ENCODE measurements around the gene PDZK1IP1. TPM values are rescaled to one million over a fixed set of nuclear protein-coding genes. Genes with fewer than 3 reads are reported as not detected.

PDZK1IP1 gene
- polyA plus RNA-seq, 1 donor from 2014 or later, result not detected

GRCh38 chr1:47188791-47189785 is 748 bp downstream of the PDZK1IP1 start:
- Histone ChIP-seq H3K4me3 (ENCODE audit: low read length) (no peak overlapping the region), H3F3A (ENCODE audit: insufficient read depth, low read length, poor library complexity, severe bottlenecking) (no peaks in the 10 kb centered on the region), H3K4me2 (ENCODE audit: low read length) (no peak overlapping the region), H3K9me2 (ENCODE audit: insufficient read depth, low read length) (no peaks in the 10 kb centered on the region), H3K27me3 (ENCODE audit: insufficient read depth, low read depth, low read length) (no peaks in the 10 kb centered on the region), H3K36me3 (ENCODE audit: insufficient read depth, low read length) (no peaks in the 10 kb centered on the region), H3K27ac (ENCODE audit: low read length) (no peak overlapping the region), H3K9ac (ENCODE audit: low read length) (no peak overlapping the region), H4K20me1 (ENCODE audit: insufficient read depth) (no peaks in the 10 kb centered on the region), H3K9me3 (ENCODE audit: low read length) (no peaks in the 10 kb centered on the region), H3K79me2 (replicated peaks; ENCODE audit: insufficient read depth, low read length) (no peaks in the 10 kb centered on the region), H2AFZ (ENCODE audit: low read depth, low read length) (no peak overlapping the region)
- no peak for TF ChIP-seq RAD21 (conservative IDR thresholded peaks at IDR 0.05)
- no peak for TF ChIP-seq SMC3 (conservative IDR thresholded peaks at IDR 0.05; ENCODE audit: poor library complexity)
- no peak for TF ChIP-seq EZH2 (IDR thresholded peaks at IDR 0.05; ENCODE audit: borderline replicate concordance, insufficient read depth, low read length, poor library complexity, severe bottlenecking)
- TF ChIP-seq TAF1 (IDR thresholded peaks at IDR 0.05; ENCODE audit: low read depth), result no peak
- no peak for TF ChIP-seq POLR2AphosphoS5 (IDR thresholded peaks at IDR 0.05)
- no peak for TF ChIP-seq MXI1 (conservative IDR thresholded peaks at IDR 0.05; ENCODE audit: poor library complexity, severe bottlenecking)
- no peak for TF ChIP-seq REST (IDR thresholded peaks at IDR 0.05; ENCODE audit: borderline replicate concordance)
- no peak for TF ChIP-seq EP300 (conservative IDR thresholded peaks at IDR 0.05; ENCODE audit: poor library complexity, severe bottlenecking)
- no peak for TF ChIP-seq CTCF (IDR thresholded peaks at IDR 0.05; ENCODE audit: poor library complexity, severe bottlenecking)

- H3K9me3 ChIP-seq (ENCODE audit: low read length), result no peaks in the 10 kb centered on the region
- no peak overlapping the region for H3K4me2 ChIP-seq (ENCODE audit: low read length)
- H3K27me3 ChIP-seq (ENCODE audit: insufficient read depth, low read depth, low read length), result no peaks in the 10 kb centered on the region
- no peak overlapping the region for H3K9ac ChIP-seq (ENCODE audit: low read length)
- no peak overlapping the region for H3K27ac ChIP-seq (ENCODE audit: low read length)
- H4K20me1 ChIP-seq (ENCODE audit: insufficient read depth), result no peaks in the 10 kb centered on the region
- no peak for TF ChIP-seq RAD21 (conservative IDR thresholded peaks at IDR 0.05)
- TF ChIP-seq EP300 (conservative IDR thresholded peaks at IDR 0.05; ENCODE audit: poor library complexity, severe bottlenecking), result no peak
- TF ChIP-seq TAF1 (IDR thresholded peaks at IDR 0.05; ENCODE audit: low read depth), result no peak
- no peak for TF ChIP-seq SMC3 (conservative IDR thresholded peaks at IDR 0.05; ENCODE audit: poor library complexity)
- no peak for TF ChIP-seq REST (IDR thresholded peaks at IDR 0.05; ENCODE audit: borderline replicate concordance)
- no peak for TF ChIP-seq CTCF (IDR thresholded peaks at IDR 0.05; ENCODE audit: poor library complexity, severe bottlenecking)
- TF ChIP-seq MXI1 (conservative IDR thresholded peaks at IDR 0.05; ENCODE audit: poor library complexity, severe bottlenecking), result no peak
- TF ChIP-seq EZH2 (IDR thresholded peaks at IDR 0.05; ENCODE audit: borderline replicate concordance, insufficient read depth, low read length, poor library complexity, severe bottlenecking), result no peak
- no peak for TF ChIP-seq POLR2AphosphoS5 (IDR thresholded peaks at IDR 0.05)
- H3K79me2 ChIP-seq (replicated peaks; ENCODE audit: insufficient read depth, low read length), result no peaks in the 10 kb centered on the region
- H2AFZ ChIP-seq (ENCODE audit: low read depth, low read length), result no peak overlapping the region
- no peak overlapping the region for H3K4me3 ChIP-seq (ENCODE audit: low read length)
- no peaks in the 10 kb centered on the region for H3F3A ChIP-seq (ENCODE audit: insufficient read depth, low read length, poor library complexity, severe bottlenecking)
- H3K36me3 ChIP-seq (ENCODE audit: insufficient read depth, low read length), result no peaks in the 10 kb centered on the region
- H3K9me2 ChIP-seq (ENCODE audit: insufficient read depth, low read length), result no peaks in the 10 kb centered on the region
Observed at GRCh38 chr1:47187926-47188250, 1.9 kb downstream of the PDZK1IP1 start.

Data from neural cell (in vitro differentiated cells).